Activated CD8-positive, alpha-beta memory T cell treated with anti-CD3 and anti-CD28 coated beads, Interleukin-2, amount 50 U/mL, for 24 hours (primary cell): ENCODE data around the gene POLR2J3.
"Not testable (repeated sequence)": the region's sequence is repeated elsewhere in the genome, so short reads cannot be mapped to it uniquely, and the experiment has no call there.

ENCODE experiments used
- DNase-seq: peaks from one replicate; pipeline ENCODE4 v3.0.0-alpha.2; 2020; ENCODE audit errors: extremely low read depth

Gene POLR2J3

DNA sequence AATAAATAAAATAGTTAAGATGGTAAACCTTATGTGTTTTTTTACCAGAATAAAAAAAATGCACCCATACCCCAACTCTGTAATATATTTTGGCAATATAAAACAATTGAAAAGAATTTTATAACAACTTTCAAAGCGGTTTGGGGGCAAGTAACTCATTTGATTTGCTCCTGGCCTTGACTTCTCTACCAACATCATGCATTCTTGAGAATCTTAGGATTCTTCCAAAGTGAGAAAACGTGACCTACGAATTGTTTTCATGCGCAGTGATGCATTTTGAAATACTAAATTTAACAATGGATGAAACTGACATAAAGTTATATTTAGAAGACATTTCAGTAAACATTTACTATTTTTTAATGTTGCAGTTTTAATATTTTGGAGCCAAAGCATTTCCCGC lies 51.6 kb downstream of the POLR2J3 start:
- DNase-seq, result not testable (repeated sequence)

DNA sequence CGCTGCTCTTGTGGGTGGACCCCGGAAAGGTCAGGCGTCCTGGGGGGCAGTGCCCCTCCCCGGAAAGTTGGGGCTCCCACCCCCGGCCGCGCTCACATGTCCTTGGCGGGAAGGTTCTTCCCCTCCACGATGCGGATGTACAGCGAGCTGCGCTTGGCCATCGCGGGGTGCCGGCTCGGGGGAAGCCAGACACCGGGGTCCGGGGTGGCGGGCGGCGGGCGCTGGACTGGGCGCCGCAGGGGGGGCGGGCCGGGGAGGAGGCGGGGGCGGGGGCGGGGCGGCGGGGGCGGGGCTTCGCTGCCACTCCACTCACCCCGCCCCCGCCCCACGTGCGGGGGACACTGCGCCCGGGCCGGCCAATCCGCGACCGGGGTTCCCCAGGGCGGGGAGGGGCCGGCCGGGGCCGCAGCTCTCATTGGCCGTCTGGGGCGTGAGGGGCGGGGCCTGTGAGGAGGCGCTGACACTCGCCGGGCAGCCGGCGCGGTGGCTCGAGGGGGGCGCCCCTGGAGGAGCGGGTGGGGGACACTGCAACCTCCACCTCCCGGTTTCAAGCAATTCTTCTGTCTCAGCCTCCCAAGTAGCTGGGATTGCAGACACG lies 54.7 kb downstream of the POLR2J3 start, which contains the start of gene RASA4B:
Gene RASA4B (minus strand): TSS at position 228 of the 598 bp plus-strand sequence. CDS start 67 bp downstream, at position 161.
- not testable (repeated sequence) for DNase-seq
